Suprapubic skin (tissue), 4 donors: ENCODE data around the gene EXOC7.

ENCODE experiments used
- POLR2A ChIP-seq, 2 donors: fragments of 450-650 bp; IDR thresholded peaks; one replicate each; pipeline ENCODE4 v1.6.1; 2017; ENCODE audit warnings: antibody characterized with exemption in 2 of 2, mild to moderate bottlenecking in 2 of 2, moderate library complexity in 2 of 2
- POLR2AphosphoS5 ChIP-seq, 3 donors: sonication (generic); formaldehyde crosslinking; IDR thresholded peaks; one replicate each; pipeline ENCODE4 v1.6.1; 2017; ENCODE audit warnings: antibody characterized with exemption in 3 of 3
- TF ChIP-seq, protein P1 (sequence below), 2 donors: fragments of 200-600 bp in 1 of 2; fragments of 450-650 bp in 1 of 2; sonication (generic) in 1 of 2; IDR thresholded peaks; one replicate each; pipeline ENCODE4 v1.5.1; 2016 to 2019; ENCODE audit warnings: antibody characterized with exemption in 2 of 2, mild to moderate bottlenecking in 1 of 2, moderate library complexity in 1 of 2

DNA sequence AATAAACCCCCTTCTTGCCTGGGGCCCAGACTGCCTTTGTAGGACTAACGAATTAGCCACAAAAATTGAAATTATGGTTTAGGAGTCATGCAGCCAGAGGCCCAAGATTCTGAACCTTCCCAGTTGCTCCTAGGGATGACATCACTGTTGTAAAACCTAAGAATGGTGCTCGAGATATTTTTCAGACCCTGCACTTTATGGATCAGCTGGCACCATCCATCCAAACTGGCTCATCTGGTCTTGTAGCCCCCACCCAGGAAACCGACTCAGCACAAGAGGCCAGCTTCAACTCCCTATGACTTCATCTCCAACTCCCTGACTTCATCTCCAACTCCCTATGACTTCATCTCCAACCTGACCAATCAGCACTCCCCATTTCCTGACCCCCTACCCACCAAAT lies 65.5 kb downstream of the EXOC7 start:
- TF ChIP-seq, protein P1, sequence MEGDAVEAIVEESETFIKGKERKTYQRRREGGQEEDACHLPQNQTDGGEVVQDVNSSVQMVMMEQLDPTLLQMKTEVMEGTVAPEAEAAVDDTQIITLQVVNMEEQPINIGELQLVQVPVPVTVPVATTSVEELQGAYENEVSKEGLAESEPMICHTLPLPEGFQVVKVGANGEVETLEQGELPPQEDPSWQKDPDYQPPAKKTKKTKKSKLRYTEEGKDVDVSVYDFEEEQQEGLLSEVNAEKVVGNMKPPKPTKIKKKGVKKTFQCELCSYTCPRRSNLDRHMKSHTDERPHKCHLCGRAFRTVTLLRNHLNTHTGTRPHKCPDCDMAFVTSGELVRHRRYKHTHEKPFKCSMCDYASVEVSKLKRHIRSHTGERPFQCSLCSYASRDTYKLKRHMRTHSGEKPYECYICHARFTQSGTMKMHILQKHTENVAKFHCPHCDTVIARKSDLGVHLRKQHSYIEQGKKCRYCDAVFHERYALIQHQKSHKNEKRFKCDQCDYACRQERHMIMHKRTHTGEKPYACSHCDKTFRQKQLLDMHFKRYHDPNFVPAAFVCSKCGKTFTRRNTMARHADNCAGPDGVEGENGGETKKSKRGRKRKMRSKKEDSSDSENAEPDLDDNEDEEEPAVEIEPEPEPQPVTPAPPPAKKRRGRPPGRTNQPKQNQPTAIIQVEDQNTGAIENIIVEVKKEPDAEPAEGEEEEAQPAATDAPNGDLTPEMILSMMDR (IDR thresholded peaks at IDR 0.05), result no peak
- TF ChIP-seq POLR2A (IDR thresholded peaks at IDR 0.05) (no peak), POLR2AphosphoS5 (IDR thresholded peaks at IDR 0.05) (no peak)
